Measurements from ENCODE around the gene ATAD2B.

The ATAD2B gene

DNA sequence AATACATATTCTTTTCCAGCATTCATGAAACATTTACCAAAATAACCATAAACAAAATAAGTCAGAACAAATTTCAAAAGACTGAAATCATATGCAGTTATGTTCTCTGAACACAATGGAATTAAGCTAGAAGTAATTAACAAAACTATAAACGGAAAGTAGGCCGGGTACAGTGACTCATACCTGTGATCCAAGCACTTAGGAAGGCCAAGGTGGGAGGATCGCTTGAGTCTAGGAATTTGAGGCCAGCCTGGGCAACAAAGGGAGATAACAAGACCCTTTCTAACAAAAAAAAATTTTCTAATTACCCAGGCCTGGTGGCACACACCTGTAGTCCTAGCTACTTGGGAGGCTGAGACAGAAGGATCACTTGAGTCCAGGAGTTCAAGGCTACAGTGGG lies 14.9 kb downstream of the ATAD2B start:
- no peak for DNase-seq (ENCODE audit: low spot score)
- FAIRE-seq, result no peak

DNA sequence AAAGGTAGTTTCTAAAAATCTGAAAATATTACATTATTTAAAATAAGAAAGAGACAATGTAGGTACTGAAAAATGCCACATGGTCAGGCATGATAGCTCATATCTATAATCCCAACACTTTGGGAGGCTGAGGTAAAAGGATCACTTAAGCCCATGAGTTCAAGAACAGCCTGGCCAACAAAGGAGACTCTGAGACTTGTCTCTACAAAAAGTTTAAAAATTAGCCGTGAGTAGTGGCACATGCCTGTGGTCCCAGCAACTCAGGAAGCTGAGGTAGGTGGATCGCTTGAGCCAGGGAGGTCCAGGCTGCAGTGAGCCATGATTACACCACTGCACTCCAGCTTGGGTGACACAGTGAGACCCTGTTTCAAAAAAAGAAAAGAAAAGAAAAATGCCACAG lies 21.8 kb downstream of the ATAD2B start:
- DNase-seq (ENCODE audit: low spot score) (no peak), FAIRE-seq (no peak)

DNA sequence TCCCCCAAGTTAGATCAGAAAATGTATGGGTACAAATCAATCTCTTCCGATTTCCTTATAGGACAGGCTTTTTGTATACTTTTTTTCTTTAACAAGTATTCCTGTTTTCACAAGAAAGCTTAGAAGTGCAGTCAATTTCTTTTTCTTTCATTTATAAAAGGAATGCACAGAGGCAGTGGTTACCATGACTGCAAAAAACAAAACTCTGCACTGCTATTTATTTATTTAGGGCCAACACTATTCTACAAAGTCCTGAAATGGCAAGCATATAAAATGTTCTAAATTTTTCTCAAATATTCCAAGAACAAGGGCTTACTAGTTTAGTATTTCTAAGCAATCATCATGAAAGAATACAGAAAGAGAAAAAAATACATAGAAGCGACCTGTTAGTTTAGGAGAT lies 22.2 kb downstream of the ATAD2B start:
- FAIRE-seq, result no peak

DNA sequence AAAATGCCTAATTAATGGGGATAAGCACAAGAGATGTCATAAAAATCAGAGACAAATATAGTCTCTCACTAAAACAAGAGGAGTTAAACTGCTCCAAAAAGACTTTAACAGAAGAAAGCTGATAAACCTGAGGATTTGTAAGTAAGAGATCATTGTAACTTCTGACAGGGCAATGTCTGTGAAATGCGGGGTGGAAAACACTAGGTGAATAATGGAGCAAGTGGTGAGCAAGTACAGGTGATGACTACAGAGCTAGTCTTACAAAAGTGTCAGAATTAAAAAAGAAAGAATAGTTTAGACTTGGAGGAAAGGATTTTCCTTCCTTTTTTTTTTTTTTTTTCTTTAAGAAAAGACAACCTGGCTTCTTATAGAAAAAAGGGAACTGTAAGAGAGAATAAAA lies 22.7 kb downstream of the ATAD2B start:
- DNase-seq (ENCODE audit: low spot score) (no peak), FAIRE-seq (no peak)

More for the DNA sequence above, 22.2 kb downstream of the ATAD2B start:
- no peak for DNase-seq (ENCODE audit: low spot score)

DNA sequence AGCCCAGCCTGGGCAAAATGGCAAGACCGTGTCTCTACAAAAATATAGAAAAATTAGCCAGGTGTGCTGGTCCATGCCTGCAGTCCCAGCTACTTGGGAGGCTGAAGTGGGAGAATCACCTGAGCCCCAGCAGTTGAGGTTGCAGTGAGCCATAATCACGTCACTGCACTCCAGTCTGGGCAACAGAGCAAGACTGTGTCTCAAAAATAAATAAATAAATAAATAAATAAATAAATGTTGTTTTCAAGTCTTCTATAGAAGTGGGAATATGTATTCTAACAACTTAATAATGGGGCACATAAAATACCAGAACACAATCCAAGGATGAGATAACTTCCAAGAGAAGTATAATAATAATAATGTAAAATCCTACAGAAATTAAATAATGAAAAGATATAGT lies 23.9 kb downstream of the ATAD2B start:
- FAIRE-seq (no peak), DNase-seq (ENCODE audit: low spot score) (no peak)

DNA sequence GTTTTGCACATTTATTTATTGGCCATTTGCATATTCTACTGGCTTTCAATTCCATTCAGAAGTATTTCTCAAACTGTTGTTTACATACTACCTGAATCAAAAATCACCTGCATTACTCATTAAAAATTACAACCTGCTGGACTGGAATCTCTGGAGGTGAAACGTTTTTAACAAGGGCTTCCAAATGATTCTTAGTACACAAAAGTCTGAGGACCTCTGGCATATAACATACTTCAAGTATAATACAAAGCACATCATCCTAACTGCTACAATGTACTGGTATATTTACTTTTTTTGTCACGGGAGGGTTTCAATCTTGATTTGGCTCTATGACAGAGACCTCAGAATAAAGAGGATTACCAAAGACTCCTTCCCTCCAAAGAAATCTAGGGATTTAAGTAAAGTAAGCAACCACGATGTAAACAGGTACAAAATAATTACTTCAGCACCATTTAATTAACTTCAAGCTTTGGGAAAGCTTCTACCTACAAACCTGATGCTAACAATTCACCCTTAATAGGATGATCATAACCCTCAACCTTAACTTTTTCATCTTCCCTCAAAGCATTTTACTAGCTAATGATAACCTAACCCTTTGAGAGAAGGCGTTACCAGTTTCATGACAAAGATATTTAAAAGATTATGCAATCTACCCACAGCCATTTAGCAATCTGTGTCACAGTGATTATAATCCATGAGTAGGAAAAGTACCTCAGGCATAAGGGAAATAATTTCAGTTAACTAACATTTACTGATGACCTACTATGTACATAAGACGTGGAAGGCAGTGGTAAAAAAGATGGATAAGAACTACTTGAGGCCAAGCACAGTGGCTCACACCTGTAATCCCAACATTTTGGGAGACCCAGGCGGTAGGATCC lies 24.7 kb downstream of the ATAD2B start:
- DNase-seq (ENCODE audit: low spot score), result no peak

DNA sequence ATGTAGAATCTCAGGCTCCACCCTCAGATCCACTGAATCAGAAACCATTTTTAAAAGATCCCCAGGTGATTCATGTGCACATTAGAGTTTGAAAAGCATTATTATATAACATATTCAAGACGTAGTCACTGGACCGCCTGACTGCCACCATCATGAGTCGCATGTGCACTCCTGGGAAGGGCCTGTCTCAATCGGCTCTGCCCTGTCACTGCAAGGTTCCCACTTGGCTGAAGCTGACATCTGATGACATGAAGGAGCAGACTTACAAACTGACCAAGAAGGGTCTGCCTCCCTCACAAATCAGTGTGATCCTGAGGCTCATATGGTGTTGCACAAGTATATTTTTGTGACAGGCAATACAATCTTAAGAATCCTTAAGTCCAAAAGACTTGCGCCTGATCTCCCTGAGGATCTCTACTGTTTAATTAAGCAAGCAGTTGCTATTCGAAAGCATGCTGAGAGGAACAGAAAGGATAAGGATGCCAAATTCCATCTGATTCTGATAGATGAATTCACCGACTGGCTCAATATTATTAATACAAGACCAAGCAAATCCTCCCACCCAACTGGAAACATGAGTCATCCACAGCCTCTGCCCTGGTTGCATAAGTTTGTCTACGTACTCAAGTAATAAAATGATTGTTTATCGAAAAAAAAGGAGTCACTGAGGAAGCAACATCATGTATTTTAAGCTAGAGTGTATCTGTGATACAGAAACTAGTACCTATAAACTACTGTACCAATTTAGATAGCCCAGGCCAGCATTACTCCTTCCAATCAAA lies 26.2 kb downstream of the ATAD2B start:
- DNase-seq (ENCODE audit: low spot score) (peak; percentile 14), FAIRE-seq (no peak)

More for the DNA sequence above, 24.7 kb downstream of the ATAD2B start:
- no peak for FAIRE-seq

DNA sequence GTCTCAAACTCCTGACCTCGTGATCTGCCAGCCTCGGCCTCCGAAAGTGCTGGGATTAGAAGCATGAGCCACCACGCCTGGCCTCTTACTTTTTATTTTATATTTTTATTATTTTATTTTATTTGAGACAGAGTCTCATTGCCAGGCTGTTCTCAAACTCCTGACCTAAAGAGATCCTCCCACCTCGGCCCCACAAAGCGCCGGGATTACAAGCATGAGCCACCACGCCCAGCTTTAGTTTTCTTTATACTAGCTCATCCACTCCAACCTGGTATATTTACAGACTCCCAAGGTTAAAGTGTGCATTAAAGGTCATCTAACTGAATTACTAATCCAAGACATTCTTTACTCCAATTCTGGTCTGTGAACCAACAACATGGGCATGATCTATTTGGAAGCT lies 26.8 kb downstream of the ATAD2B start:
- FAIRE-seq, result no peak
- DNase-seq (ENCODE audit: low spot score), result no peak

DNA sequence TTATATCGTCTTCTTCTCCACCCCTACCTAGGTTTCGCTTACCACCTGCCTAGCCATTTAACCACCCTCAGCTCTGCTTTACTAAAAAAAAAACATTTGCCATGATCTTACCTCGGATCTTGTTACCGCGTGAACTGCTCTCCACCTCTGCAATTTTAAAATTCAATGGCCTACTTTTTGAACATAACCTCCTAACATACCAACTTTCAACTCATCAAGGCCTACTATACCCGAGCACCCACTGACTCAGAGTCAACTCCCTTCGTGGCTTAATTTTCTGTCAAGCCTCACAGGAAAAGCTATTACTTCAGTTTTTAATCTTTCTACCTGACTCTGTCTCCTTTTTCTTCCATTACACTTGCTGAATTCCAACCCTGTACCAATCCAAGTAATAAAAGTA lies 55.7 kb downstream of the ATAD2B start:
- no peak for DNase-seq (ENCODE audit: low spot score)
- no peak for FAIRE-seq

DNA sequence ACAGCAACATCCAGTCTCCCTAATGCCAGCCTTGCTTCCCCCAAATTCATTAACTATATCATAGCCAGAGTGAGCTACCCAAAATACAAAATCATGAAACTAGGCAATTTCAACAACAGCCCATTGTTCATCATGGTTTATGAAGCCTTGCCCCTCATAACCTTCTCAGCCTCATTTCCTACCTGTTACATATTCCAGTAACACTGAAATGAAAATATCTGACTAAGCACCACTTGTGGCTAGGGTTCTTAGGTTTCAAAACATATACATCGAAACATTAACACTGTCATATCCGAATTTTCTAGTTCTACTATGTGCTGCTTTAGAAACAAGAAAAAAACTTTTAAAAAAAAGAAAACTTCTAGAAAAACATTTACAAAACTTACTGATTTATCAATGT lies 59.5 kb downstream of the ATAD2B start:
- no peak for FAIRE-seq
- no peak for DNase-seq (ENCODE audit: low spot score)

DNA sequence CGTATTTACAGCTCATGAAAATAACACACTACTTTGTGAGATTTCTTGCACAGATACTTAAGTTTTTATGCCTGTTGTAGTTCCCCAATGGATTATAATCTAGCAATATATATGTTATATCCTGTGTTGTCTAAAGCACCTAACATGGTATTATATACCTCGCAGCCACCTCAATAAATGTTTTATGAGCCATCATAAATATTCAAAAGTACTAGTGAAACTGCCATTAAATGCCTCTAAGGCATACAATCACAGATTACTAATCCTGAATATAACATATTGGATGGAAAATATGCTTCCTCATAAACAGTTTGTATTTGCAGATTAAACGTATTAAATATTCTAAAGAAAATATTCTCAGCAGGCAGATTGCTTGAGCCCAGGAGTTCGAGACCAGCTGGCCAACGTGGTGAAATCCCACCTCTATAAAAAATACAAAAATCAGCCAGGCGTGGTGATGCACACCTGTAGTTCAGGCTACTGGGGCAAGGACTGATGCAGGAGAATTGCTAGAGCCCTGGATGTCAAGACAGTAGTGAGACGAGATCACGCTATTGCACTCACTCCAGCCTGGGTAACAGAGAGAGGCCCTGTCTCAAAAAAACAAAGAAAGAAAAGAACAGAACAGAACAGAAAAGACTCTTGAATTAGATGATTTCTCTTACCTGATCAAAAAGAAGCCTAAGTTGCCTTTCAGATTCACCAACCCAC lies 64.1 kb downstream of the ATAD2B start:
- DNase-seq (ENCODE audit: low spot score) (no peak), FAIRE-seq (no peak)

DNA sequence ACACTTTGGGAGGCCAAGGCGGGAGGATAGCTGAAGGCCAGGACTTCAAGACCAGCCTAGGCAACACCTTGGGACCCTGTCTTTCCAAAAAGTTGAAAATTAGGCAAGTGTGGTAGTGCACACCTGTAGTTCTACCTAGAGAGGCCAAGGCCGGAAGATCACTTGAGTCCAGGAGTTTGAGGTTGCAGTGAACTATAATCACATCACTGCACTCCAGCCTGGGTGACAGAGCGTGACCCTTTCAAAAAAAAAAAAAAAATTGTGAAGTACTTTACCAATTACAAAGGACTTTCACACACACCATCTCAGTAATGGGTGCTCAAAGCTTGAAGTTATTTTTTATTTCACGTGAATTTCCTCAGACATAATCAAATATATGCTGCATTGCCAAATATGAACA lies 65.0 kb downstream of the ATAD2B start:
- no peak for FAIRE-seq
- no peak for DNase-seq (ENCODE audit: low spot score)

DNA sequence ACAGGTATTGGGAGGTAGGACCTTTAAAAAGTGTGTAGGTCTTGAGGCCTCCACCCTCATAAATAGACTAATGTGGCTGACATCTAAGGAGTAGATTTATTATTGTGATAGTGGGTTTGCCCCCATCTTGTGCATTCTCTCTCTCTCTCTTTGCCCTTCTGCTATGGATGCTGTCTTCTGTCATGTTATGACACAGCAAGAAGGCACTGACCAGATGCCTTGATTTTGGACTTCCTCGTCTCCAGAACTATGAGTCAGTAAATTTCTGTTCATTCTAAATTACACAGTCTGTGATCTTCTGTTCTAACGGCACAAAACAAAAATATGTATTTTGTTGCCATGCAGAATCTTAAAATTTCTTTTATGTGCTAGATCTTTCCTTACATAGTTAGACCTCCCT lies 66.9 kb downstream of the ATAD2B start:
- no peak for DNase-seq (ENCODE audit: low spot score)
- no peak for FAIRE-seq

DNA sequence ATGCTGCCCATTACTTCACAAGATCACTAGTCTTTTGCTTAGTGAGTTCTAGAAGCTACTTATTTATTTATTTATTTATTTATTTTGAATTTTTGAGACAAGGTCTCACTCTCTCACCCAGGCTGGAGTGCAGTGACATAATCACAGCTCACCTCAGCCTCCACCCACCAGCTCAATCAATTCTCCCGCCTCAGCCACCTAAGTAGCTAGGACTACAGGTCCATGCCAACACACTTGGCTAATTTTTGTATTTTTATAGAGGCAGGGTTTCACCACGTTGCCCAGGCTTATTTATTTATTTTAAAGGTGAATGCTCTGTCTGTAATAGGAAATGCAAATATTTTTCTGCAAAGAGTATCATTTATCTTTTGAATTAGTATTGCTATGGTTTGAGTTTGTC lies 67.7 kb downstream of the ATAD2B start:
- DNase-seq (ENCODE audit: low spot score), result no peak
- no peak for FAIRE-seq

DNA sequence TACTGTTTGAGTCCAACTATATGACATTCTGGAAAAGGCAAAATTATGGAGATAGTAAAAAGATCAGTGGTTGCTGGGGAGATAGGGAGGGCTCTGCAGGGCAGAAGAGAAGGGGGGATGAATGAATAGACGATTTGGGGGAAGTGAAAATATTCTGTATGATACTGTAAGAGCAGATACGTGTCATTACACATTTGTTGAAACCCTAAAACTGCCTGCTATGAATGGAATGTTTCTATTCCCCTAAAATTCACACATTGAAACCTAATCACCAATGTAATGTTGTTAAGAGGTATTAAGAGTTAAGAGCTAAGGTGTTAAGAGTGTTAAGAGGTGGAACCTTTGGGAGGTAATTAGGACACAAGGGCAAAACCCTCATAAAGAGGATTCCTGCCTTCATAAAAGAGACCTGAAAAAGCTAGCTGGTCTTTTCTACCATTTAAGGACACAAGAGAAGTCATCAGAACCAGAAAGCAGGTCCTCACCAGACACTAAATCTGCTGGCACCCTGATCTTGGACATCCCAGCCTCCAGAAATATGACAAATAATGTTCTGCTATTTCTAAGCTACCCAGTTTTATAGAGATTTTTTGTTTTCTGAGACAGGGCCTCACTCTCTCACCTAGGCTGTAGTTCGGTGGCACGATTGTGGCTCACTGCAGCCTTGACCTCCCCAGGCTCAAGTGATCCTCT lies 76.2 kb downstream of the ATAD2B start:
- DNase-seq (ENCODE audit: low spot score) (no peak), FAIRE-seq (peak; percentile 23)

DNA sequence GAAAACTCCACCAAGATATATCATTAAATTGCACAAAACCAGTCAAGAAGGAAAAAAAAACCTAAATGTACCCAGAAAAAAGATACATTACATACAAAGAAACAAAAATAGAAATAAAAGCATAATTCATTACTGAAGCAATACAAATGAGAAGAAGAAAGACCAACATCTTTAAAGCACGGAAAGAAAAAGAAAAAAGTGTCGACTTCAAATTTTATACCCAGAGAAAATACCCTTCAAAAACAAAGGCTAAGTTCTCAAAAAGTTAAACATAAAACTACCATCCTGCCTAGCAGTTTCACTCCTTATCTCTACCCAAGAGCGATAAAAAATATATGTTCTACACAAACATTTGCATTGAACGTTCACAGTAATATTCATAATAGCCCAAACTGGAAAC lies 82.0 kb downstream of the ATAD2B start:
- FAIRE-seq, result no peak
- DNase-seq (ENCODE audit: low spot score), result no peak

DNA sequence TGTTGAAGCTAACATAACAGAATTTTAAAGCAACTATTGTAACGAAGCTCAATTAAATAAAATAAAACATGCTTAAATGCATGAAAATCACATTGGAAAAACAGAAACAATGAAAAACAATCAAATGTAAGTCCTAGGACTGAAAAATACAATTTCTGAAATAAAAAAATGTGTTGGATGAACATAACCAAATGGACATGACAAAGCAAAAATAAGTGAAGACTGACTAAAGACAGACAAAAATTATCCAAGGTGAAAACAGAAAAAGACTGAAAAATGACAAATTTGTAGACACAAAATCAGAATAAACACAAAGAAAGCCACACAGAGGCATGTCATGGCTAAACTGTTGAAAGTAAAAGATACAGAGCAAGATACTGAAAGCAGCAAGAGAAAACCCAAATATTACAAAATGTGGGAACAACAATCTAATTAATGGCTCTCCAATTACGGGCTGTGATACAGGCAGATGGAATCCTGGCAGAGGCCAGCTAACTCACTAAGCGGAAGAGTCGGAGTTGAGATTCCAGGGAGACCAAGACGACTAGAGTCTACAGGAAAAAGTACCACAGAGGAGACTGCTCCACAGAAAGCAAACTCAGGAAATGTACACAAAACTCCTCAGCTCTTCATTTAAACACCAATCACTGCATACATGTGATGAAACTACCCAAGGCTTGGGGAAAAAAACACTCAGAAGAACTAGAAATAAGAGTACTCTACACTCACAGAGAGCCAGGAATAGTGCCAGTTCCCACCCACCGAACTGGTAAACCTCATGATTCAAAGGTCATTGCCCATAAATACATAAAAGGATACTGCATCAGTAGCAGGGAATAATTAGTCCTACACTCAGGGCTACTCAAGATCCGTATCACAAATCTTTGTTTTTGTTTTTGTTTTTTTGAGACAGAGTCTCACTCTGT lies 83.6 kb downstream of the ATAD2B start:
- FAIRE-seq (no peak), DNase-seq (ENCODE audit: low spot score) (no peak)

DNA sequence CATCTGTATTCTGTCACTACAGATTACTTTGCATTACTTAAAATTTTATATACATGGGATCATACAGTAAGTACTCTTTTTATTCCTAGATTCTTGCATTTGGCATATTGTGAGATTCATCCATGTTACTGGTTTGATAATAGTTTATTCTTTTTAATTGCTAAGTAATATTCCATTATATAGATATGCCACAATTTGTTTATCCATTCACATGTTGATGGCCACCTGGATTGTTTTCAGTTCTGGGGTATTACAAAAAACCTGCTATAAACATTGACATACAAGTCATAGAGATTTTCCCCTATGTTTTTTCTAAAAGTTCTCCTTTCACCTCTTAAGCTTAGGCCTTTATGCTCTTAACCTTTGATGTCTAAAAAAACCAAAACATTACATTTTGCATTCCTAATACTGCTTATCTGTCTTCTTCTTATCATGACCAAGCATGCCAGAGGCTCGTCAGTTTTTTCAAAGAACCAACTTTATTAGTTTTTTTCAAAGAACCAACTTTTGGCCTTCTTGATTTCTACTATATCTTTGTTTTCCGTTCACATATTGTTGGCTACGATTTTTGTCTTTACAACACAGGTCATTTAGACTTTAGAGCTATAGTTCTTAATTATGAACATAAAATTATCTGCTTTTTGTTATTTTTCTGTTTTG lies 86.9 kb downstream of the ATAD2B start:
- DNase-seq (ENCODE audit: low spot score) (no peak), FAIRE-seq (no peak)

DNA sequence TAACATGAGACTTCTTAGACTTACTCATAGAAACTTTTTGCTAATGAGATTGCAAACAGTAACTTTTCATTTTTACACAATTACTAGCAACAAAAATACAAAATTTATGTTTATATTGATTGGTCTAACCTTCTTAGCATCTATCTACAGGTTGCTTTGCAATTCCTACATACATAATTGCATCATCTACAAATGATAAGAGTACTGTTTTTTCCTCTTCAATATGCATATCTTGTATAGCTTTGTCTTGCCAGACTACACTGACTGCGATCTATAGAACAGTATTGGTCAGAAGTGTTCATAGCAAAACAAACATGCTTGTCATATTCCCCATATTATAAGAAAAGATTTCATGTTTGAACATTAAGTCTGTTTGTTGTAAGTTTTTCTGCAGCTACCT lies 87.9 kb downstream of the ATAD2B start:
- DNase-seq (ENCODE audit: low spot score), result no peak
- FAIRE-seq, result no peak

DNA sequence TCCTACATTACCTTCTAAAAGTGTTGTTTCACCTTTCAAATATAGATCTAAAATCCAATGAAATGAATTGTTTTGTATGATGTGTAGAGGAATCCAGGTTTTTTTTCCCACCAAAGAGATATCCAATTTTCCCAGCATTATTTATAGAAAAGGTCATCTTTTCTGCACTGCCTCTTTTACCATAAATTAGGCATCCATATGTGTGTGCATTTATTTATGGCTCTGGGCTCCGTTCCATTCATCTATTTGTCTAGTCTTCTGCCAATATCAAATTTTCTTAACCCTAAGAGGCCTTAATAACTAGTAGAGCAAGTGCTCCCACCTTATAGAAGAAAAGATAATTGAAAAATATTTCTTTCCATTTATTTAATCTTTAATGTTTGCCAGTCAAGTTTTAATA lies 88.3 kb downstream of the ATAD2B start:
- DNase-seq (ENCODE audit: low spot score) (no peak), FAIRE-seq (no peak)
